ENCODE data around the gene EFHD1.
"Not testable (repeated sequence)": the region's sequence is repeated elsewhere in the genome, so short reads cannot be mapped to it uniquely, and the experiment has no call there.

Gene EFHD1

DNA sequence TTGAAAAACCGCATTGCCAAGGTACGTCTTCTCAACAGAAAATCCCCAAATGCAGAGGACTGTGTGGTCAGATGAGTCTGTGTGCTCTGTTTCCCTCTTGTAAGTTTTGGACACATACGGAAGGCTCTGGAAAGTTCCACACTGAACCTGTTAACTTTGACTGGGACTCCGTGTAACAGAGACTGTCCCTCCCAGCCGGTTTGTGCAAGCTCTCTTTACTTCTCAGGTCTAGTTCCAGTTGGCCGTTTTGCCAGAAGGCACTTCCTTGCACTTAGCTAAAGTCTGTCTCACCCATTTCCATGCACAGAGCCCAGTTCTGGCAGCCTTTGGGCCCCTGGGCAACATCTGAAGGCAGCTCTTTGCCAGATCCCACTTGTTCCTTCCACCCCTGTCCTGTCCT is 22.0 kb downstream of the EFHD1 start:
- DNase-seq, result no peak

DNA sequence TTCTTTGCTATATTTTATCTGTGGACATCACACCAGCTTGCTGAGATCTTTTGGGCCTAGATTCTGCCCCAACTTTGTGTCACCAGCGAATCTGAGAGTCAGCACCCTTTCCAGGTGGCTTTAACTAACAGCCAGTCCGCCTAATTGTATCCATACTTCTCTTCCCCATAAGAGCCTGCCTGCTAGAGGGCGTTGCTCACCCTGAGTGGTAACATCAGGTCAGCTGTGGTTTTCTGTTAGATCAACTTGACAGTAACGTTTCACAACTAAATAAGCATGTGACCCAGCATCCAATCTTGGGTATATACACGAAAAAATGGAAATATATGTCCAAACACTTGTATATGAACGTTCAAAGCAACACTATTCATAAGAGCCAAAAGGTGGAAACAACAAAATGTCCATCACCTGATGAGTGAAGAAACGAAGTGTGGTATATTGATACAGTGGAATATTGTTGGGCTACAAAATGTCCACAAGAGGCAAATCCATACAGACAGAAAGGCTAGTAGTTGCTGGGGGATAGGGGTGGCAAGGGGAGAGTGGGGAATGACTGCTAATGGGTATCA is 24.9 kb downstream of the EFHD1 start:
- no peak for DNase-seq

DNA sequence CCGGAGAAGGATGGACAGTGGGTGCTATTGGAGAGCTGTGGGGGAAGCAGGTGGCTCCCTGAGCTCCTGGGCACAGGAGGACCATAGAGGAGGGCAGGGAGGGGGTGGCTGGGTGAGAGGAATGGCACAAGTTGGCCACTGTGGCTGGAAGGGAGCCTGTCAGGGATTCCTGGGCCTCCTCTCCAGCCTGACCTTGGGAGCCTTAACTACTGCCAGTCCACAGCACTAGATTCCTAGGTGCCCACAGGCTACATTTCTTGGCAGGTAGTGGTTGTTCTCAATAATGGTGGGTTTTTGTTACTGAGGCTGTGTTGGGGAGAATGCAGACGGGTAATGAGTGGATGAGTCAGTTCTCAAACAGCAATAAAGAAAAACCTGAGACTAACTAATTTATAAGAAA is 26.0 kb downstream of the EFHD1 start:
- DNase-seq, result no peak

DNA sequence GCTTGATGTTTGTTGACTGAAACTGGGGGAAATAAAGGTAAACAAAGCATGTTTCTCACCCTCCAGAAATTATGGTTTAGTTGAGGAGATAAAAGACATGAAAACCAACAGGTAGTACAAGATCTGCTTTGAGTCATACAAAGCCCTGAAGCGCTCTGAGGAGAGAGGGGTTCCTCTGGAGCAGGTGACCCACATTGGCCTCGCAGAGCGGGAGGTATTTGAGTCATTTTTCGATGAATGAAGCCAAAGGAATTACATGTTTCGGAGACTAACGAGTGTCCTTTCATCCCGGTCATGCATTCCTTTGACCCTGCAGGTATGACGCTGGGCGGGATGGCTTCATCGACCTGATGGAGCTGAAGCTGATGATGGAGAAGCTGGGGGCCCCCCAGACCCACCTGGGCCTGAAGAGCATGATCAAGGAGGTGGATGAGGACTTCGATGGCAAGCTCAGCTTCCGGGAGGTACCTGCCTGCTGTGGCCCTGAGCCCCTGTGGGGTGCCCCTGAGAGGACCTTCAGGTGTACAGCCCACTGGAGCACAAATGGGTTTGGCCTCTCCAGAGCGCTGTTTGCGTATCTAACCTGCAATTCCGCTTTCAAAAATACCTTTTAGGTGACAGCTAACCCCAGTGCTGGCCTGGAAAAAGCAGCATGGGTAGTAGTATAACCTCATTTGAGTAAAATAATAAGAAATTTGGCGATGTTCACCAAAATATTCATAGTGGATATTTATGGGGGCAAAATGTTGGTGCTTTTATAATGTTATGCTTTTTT is 29.3 kb downstream of the EFHD1 start:
- DNase-seq, result no peak

DNA sequence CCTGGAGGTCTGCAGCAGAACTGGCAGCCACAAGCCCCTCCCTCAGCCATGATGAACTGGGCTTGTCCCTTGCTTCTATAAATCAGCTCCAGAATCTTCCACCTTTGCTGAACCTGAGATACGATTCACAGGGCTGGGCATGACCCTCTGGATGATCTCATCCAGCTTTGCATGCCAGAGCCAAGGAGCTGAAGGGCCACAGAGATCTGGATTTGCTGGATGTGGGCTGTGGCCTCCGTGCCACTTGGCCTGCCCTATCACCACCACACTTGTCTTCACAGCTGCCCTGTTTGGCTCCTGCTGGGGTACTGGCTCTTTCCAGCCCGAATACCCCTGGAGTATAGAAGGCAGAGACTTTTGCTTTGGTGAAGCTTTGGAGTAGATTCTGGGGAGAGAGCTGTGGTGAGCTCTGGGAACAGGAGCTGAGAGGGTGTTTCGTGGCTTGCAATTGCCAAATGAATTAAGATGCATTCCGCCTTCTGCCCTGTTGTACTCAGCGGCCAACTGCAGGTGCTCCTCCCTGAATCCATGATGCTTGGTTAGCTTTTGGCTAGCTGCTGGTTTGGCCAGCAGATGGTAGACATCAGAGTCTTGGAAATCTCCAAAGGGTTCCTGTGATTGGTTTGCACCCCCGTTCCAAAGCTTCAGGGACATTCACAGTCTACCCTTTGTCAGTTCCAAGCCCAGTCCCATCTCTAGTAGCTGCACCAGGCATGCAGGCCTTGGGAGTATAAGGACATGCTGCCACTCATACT is 32.8 kb downstream of the EFHD1 start:
- no peak for DNase-seq

DNA sequence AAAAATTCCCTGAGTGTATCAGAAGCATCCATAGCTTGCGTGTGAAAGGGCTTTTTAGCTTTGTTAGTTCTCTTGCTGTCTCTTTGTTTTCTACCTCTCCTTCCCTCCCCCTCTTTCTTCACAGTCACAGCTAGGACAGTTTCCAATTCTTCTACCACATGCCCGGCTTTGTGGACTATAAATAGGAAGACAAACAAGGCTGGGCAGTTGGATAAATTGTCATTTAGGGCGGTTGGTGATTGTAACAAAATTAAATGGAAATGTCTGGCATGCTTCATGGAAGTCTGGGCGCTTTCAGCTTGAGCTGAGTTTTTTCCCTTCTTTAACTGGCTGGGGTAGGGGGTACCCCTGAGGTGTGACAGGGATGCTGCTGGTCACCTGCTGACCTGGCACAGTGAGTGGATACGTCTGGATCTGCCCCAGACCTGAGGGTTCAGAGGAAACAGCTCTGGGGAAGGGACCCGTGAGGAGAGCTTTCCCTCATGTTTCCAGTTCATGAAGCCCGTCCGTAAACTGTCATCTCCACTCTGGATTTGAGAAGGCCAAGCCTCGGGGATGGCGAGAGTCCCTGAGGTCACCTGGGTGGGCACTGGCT is 34.7 kb downstream of the EFHD1 start:
- no peak for DNase-seq

DNA sequence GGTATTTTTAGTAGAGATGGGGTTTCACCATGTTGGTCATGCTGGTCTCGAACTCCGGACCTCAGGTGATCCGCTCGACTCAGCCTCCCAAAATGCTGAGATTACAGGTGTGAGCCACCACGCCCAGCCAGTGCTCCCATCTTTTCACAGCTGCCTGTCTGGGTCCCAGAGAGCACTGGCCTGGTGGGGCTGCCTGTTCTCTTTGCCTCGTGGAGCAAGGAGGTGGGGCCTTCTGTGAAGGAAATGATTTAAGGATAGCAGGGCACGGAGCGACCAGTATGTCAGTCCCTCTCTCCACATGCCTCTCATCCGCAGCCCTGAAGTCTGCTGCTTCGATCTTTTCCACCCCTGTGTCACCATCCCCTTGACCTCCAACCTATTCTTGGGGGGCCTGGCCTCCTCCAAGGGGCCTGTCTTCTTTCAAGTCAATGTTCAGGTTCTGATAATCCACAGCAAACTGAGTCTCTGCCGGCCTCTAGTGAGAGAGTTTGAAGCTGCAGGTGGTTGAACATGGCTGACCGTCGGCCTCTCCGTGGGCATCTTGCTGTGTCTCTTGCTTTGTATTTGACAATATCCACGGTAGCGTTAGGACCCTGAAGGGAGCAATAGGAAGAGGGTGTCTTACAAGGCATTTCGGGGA is 35.5 kb downstream of the EFHD1 start:
- DNase-seq, result no peak

DNA sequence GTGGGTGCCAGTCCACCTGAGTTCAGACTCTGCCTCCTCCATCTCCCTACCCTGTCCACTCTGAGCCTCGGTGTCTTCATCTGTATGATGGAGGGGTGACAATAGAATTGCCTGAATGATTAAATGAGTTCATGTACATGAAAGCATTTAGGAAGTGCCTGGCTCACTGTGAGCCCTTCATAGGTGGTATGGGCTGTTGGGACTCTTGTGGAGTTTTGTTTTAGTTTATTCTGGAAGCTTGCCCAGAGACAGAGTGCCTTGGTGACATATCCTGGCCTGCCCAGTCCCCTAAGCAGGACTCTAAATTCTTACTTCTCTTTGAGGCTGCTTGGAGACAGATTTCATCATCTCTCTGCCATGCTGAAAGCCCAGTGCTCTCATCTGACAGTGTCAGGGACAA is 39.2 kb downstream of the EFHD1 start:
- DNase-seq, result no peak

DNA sequence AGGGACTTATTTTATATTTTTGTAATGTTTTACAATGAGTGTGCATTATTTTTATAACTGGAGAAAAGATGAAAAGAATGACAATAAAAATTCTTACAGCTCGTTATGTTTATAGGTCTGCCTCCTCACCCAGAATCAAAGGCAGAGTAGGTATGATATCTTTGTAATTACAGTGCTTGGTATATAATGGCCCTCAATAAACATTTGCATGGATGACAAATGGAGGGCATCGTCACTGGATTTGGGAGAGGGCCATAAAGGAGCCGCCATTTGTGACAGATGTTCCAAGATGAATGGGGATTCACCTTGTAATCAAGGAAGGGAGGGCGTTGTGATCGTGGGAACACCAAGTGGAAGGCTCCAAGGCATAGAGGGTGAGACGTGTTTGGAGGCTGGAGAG is 41.1 kb downstream of the EFHD1 start:
- no peak for DNase-seq

DNA sequence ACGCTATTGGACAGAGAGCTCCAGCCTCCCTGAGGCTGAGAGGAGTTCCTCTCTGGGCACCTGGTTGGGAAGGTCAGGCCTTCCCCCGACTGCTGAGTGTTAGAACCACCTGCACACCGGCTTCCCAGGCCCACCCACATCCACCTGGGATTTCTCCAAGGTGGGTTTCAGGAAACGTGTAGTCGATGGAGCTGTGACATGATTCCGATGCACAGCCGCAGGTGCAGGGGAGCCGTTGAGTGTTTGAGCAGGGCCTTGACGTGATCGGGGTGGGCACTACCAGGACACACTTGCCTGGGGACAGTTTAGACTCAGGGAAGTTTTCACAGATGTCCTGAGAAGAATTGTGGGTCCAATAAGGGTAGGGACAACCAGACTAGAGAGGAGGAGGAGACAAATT is 42.0 kb downstream of the EFHD1 start:
- no peak for DNase-seq

DNA sequence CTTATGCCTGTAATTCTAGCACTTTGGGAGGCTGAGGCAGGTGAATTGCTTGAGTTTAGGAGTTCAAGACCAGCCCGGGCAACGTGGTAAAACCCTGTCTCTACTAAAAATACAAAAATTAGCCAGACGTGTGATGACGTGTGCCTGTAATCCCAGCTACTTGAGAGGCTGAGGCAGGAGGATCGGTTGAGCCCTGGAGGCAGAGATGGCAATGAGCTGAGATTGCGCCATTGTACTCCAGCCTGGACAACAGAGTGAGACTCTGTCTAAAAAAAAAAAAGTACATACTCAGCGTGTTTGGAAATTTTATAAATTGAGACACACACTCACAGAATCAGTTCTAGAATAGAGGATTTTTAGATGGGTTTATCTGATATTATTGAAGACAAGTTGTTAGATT is 46.6 kb downstream of the EFHD1 start:
- DNase-seq, result no peak

DNA sequence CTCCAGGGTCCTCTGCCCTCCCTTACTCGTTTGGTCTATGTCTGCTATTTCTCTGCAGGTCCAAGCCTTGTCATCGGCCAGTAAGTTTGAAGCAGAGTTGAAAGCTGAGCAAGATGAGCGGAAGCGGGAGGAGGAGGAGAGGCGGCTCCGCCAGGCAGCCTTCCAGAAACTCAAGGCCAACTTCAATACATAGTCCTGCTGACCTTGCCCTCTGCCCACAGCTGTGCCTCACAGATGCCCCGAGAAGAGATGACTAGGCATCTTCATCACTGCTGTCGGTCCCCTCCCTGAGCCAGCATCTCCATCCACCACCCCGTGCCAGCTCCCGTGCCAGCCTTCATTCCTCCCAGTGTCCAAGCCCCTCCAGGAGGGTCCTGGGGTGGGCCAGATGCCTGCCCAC is 48.1 kb downstream of the EFHD1 start:
- DNase-seq, result no peak

DNA sequence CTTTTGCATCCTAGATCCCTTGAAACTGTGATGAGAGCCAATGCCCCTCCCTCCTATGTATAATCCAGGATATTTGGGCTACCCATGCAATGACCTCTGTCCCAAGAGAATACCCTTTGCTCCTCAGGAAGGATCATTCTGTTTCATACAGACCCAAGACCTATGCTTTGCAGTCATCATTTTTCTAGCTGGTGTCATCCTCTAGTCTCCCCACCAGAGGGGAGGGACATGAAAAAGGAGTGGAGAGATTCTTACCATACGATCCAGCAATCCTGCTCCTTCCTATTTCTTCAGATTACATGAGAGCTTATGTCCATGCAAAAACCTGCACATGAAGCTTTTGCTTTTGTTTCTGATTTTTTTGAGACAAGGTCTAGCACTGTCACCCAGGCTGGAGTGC is 50.0 kb downstream of the EFHD1 start:
- DNase-seq, result no peak

DNA sequence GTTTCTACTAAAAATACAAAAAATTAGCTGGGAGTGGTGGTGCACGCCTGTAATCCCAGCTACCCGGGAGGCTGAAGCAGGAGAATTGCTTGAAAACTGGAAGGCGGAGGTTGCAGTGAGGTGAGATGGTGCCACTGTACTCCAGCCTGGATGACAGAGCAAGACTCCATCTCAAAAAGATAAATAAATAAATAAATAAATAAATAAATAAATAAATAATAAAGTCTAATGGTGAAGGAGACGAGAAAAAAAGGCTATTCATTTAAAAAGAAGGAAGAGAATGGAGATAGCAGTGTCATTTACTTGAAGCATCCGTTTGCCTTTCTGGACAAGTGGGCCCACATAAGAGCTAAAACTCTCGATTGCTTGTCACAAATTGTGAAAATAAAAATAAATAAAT is 52.0 kb downstream of the EFHD1 start:
- DNase-seq, result not testable (repeated sequence)

DNA sequence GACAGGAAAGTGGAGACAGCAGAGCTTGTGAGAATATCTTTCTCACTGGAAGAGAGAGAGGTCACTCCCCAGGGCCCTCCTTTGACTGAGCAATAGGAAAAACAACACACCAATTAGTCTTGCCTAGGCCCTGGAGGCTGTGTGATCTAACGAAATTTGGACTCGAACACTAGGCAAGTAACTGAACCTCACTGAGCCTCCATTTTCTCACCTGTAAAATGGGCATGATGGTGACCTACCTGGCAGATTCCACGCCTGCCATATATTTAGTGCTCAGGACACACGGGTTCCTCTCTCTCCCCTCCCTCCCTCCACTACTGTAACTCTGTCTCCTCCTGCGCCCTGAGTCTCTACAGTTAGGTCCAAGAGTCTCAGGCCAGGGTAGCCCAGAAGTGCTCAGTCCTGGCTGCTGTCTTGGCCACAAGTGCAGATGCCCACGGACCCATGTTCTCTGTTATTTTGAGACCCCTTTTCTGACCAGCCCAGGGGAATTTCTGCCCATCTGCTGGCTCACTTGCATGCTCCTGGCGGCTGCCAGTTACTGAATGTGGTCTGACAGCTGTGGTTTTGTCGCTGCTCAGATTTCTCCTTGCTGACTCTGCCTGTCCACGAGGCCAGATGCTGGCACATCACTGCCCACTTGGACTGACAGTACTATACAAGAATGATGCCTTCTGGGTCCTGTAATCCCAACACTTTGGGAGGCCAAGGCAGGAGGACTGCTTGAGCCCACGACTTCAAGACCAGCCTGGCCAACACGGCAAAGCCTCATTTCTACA is 54.2 kb downstream of the EFHD1 start:
- DNase-seq, result no peak

DNA sequence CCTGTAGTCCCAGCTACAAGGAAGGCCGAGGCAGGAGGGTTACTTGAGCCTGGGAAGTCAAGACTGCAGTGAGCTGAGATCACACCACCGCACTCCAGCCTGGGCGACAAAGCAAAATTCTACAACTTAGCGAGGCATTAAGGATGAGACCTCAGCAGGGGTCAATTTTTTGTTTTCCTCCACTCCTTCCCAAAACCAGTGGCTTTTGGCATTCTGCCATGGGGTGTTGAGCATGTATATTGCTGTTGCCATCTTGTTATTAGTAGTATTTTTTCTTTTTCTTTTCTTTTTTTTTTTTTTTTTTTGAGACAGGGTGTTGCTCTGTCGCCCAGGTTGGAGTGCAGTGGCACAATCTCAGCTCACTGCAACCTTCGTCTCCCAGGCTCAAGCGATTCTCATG is 54.8 kb downstream of the EFHD1 start:
- no peak for DNase-seq

DNA sequence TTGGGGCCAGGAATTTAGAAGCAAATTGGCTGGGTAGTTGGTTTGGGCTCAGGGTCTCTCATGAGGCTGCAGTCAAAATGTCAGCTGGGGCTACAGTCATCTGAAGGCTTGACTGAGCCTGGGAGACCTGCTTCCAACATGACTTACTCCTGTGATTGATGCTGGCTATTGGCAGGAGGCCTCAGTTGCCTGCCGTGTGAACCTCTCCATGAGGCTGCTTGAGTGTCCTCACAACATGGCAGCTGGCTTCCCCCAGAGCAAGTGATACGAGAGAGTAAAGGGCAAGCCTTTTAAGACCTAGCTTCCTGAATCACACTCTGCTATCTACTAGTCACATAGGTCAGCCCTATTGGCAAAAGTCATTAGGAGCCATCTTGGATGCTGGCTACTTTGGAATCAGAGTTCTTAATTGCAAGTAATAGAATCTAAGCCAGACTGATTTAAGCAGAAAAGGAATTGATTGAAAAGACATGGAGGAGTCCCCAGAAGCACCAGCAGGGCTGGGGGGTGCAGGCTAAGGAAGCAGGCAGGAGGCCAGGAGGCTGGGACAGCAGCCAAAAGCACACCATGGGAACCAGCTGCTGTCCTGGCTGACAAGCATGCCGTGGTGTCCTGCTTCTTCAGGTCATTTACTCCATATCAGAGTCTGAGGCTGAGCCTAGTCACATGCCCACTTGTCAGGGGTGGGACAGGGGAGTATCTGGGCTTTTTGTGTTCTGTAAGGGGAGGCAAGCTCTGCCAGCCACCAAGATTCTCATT is 55.9 kb downstream of the EFHD1 start:
- DNase-seq, result no peak

DNA sequence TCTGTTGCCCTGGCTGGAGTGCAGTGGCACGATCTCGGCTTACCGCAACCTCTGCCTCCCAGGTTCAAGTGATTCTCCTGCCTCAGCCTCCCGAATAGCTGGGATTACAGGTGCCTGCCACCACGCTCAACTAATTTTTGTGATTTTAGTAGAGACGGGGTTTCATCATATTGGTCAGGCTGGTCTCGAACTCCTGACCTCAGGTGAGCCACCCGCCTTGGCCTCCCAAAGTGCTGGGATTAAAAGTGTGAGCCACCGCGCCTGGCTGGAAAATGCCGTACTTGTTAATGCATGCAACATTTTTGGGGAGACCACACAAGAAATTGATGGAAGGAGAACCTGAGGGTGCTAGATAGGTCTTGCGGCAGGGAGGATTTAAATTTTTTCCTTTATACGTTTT is 57.7 kb downstream of the EFHD1 start:
- DNase-seq, result not testable (repeated sequence)

DNA sequence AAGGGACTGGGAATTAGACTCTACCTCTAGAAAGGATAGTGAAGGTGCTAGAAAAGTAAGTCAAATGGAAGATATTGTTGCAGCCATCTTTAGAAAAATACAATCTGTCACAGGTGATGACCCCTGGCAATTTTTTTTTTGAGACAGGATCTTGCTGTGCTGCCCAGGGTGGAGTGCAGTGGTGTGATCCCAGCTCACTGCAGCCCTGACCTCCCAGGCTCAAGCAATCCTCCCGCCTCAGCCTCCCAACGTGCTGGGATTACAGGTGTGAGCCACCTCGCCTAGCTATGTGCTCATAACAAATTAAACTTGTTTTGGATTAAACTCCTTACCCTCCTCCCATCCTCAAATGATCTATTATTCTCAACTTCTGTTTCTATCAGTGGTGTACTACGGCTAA is 59.9 kb downstream of the EFHD1 start:
- no peak for DNase-seq

DNA sequence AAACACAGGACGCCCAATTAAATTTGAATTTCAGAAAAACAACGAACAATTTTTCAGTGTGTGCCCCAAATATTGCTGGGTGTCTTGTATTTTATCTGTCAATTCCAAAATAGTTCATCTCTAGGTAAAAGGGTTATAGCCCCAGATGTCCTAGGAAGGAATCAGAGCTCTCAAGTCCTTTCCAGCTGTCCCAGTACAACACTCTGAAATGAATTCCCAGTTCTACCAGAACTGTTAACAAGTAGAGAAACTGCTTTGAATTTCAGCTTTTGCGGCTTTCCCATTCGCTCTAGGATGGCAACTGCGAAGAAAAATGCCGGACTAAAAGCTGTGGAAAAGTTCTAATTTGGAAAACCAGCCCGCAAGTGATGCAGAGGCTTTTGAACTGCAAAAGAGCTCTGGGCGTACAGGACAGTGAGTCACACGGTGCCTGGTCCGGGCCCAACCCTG is 63.2 kb downstream of the EFHD1 start:
- DNase-seq, result no peak

DNA sequence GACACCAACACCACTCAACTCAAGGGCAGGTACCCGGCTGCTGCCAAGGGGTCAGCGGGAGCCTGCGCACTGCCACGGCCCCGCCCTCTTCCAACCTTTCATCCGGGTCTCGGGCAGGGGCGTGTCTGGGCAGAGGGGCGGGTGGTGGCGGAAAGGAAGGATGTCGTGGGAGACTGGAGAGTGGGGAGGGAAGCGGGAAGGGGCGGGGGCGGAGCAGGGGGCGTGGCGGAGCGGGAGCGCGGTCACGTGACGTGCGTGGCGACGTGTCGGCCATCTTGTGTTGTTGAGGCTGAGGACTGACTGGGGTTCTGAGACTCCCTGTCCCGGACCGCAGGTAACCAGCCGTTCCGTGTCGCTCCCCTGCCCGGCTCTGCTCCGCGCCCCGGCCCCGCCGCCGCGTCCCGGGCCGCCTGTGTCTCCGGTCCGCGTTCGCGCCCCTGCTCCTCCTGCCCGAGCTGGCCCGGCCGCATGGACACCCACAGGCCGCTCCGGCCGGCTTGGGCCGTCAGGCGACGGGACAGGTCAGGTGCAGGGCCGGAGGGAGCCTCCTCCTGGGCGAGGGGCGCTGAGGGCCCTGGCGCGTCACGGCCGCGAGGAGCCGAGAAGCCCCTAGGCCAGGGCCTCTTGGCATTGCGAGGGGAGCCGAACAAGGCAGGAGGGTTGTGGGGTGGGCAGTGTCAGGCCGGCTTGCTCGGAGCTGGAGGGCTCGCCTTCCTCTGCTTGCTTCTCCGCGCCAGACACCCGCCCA is 63.8 kb downstream of the EFHD1 start, which contains the start of gene GIGYF2:
GIGYF2 (plus strand) TSS at position 273 of the 748 bp plus-strand sequence. CDS start 37,867 bp downstream, outside the sequence.
- peak; percentile 95 for DNase-seq

Measured in GDM1 (cell line).